IPS-18a (cell line): ENCODE measurements around the gene ZNF768.

Source experiments
- H3K27ac ChIP-seq: one replicate; pipeline ENCODE4 v1.5.1; 2013; ENCODE audit warnings: low read length
- H3K27me3 ChIP-seq: one replicate; pipeline ENCODE4 v1.6.1; 2013; ENCODE audit warnings: mild to moderate bottlenecking, low read length; ENCODE audit not compliant: control insufficient read depth, insufficient read depth
- H3K36me3 ChIP-seq: one replicate; pipeline ENCODE4 v1.6.1; 2013; ENCODE audit warnings: low read depth, low read length; ENCODE audit not compliant: control insufficient read depth
- H3K4me1 ChIP-seq: one replicate; pipeline ENCODE4 v1.6.1; 2013; ENCODE audit warnings: low read depth, low read length; ENCODE audit not compliant: control insufficient read depth
- H3K4me3 ChIP-seq: one replicate; pipeline ENCODE4 v1.5.1; 2013; ENCODE audit warnings: low read length
- H3K9ac ChIP-seq: one replicate; pipeline ENCODE4 v1.6.1; 2013; ENCODE audit warnings: mild to moderate bottlenecking, low read length, moderate library complexity
- H3K9me3 ChIP-seq: one replicate; pipeline ENCODE4 v1.6.1; 2013; ENCODE audit warnings: low read depth, low read length; ENCODE audit not compliant: control insufficient read depth

The ZNF768 gene

GRCh38 chr16:30526137-30526822, at the start of gene ZNF768:
TSS of gene ZNF768 (minus strand) at chr16:30526566. CDS start at chr16:30526413, 153 bp downstream.
- H3K27me3 ChIP-seq, result no peaks in the 10 kb centered on the region
- peaks cover 7% of the 10 kb centered on the region for H3K36me3 ChIP-seq
- peak within 1 kb of the TSS; percentile 87 for H3K4me3 ChIP-seq
- H3K27ac ChIP-seq, result peak within 1 kb of the TSS; percentile 78
- H3K9ac ChIP-seq, result peak within 1 kb of the TSS; percentile 86
- H3K9me3 ChIP-seq, result no peaks in the 10 kb centered on the region
- peaks cover 9% of the 10 kb centered on the region for H3K4me1 ChIP-seq

GRCh38 chr16:30574678-30575077, 48.3 kb upstream of the ZNF768 start:
- Histone ChIP-seq H3K4me1 (no peaks in the 10 kb centered on the region), H3K9me3 (no peaks in the 10 kb centered on the region), H3K4me3 (no peak overlapping the region), H3K27me3 (no peaks in the 10 kb centered on the region), H3K36me3 (peaks cover 12% of the 10 kb centered on the region), H3K27ac (no peak overlapping the region), H3K9ac (no peak overlapping the region)

- peak within 1 kb of the TSS; percentile 77 for H3K9ac ChIP-seq
- peak within 1 kb of the TSS; percentile 86 for H3K4me3 ChIP-seq
- H3K4me1 ChIP-seq, result no peaks in the 10 kb centered on the region
- H3K36me3 ChIP-seq, result no peaks in the 10 kb centered on the region
- peak within 1 kb of the TSS; percentile 56 for H3K27ac ChIP-seq
- H3K27me3 ChIP-seq, result no peaks in the 10 kb centered on the region
- H3K9me3 ChIP-seq, result no peaks in the 10 kb centered on the region
Observed at GRCh38 chr16:30571445-30572322, 45.3 kb upstream of the ZNF768 start, which contains the start of gene ZNF688. TSS of gene ZNF688 (minus strand) at chr16:30571714. CDS start at chr16:30571629, 85 bp downstream.

GRCh38 chr16:30570636-30571444, 44.5 kb upstream of the ZNF768 start:
- Histone ChIP-seq H3K27ac (peak overlapping the region; percentile 56), H3K36me3 (no peaks in the 10 kb centered on the region), H3K4me3 (peak overlapping the region; percentile 86), H3K9ac (peak overlapping the region; percentile 77), H3K9me3 (no peaks in the 10 kb centered on the region), H3K27me3 (no peaks in the 10 kb centered on the region), H3K4me1 (no peaks in the 10 kb centered on the region)

- Histone ChIP-seq H3K27me3 (no peaks in the 10 kb centered on the region), H3K27ac (no peak overlapping the region), H3K9me3 (no peaks in the 10 kb centered on the region), H3K4me3 (no peak overlapping the region), H3K36me3 (no peaks in the 10 kb centered on the region), H3K9ac (no peak overlapping the region), H3K4me1 (no peaks in the 10 kb centered on the region)
Observed at GRCh38 chr16:30569746-30570635, 43.6 kb upstream of the ZNF768 start.

DNA sequence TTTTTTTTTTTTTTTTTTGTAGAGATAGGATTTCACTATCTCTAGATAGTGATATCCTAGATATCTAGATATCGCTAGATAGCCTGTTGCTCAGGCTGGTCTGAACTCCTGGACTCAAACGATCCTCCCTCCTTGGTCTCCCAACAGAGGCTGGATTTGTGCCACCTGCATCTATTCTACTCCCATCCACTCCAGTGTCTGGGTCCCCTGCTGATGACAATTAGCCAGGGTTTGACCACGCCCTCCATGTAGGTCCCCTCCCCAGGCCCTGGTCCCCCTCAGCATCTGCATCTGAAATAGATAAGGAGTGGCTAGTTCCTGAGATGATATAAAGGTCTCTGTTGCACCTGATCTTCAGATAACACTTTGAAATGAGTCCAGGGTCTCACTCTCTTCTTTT, 42.9 kb upstream of the ZNF768 start:
- Histone ChIP-seq H3K9me3 (no peaks in the 10 kb centered on the region), H3K27ac (no peak overlapping the region)

GRCh38 chr16:30567991-30568638, 41.7 kb upstream of the ZNF768 start:
- H3K27me3 ChIP-seq, result no peaks in the 10 kb centered on the region
- H3K27ac ChIP-seq, result no peak overlapping the region
- no peaks in the 10 kb centered on the region for H3K4me1 ChIP-seq
- H3K9me3 ChIP-seq, result no peaks in the 10 kb centered on the region
- no peaks in the 10 kb centered on the region for H3K36me3 ChIP-seq
- H3K9ac ChIP-seq, result no peak overlapping the region
- H3K4me3 ChIP-seq, result no peak overlapping the region

More for the DNA sequence above, 42.9 kb upstream of the ZNF768 start:
- Histone ChIP-seq H3K4me1 (no peaks in the 10 kb centered on the region), H3K36me3 (no peaks in the 10 kb centered on the region), H3K27me3 (no peaks in the 10 kb centered on the region), H3K9ac (no peak overlapping the region), H3K4me3 (no peak overlapping the region)

- H3K9me3 ChIP-seq, result no peaks in the 10 kb centered on the region
- no peak overlapping the region for H3K27ac ChIP-seq
- no peaks in the 10 kb centered on the region for H3K36me3 ChIP-seq
- no peaks in the 10 kb centered on the region for H3K27me3 ChIP-seq
- no peak overlapping the region for H3K9ac ChIP-seq
- no peaks in the 10 kb centered on the region for H3K4me1 ChIP-seq
- H3K4me3 ChIP-seq, result no peak overlapping the region
Observed at GRCh38 chr16:30567160-30567990, 41.0 kb upstream of the ZNF768 start.

DNA sequence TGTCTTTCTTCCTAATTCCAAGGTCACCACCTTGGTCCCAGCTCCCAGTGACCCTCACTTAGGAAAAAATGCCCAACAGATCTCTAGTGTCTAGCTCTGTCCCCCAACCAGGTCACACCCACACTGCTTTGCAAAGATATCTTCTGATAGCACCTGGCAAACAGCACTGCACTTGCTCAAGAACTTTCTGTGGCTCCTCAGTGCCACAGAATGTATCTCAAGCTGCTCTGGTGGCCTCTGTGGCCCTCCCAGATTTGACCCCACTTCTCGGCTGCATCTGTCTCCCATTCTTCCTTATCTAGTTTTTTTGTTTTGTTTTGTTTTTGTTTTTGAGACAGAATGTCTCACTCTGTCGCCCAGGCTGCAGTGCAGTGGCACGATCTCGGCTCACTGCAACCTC, 40.2 kb upstream of the ZNF768 start:
- Histone ChIP-seq H3K4me3 (no peak overlapping the region), H3K27me3 (no peaks in the 10 kb centered on the region), H3K27ac (no peak overlapping the region), H3K9ac (no peak overlapping the region), H3K4me1 (no peaks in the 10 kb centered on the region), H3K9me3 (no peaks in the 10 kb centered on the region), H3K36me3 (no peaks in the 10 kb centered on the region)

GRCh38 chr16:30565984-30566383, 39.6 kb upstream of the ZNF768 start:
- Histone ChIP-seq H3K9ac (no peak overlapping the region), H3K27ac (no peak overlapping the region), H3K27me3 (no peaks in the 10 kb centered on the region), H3K4me1 (no peaks in the 10 kb centered on the region), H3K4me3 (no peak overlapping the region), H3K9me3 (no peaks in the 10 kb centered on the region), H3K36me3 (no peaks in the 10 kb centered on the region)
